Measurements from ENCODE around the gene STX18. TPM values are rescaled to one million over a fixed set of nuclear protein-coding genes. Genes with fewer than 3 reads are reported as not detected.
A peak's percentile ranks its signal among the peaks of the same experiment; 100 is the strongest.

The STX18 gene
- total and polyA plus RNA-seq, 10 of the 15 experiments (the other 5 are each of a cell fraction or from before 2014, with no cell fraction given): 8.2 to 46.6 (median 31.1) TPM

DNA sequence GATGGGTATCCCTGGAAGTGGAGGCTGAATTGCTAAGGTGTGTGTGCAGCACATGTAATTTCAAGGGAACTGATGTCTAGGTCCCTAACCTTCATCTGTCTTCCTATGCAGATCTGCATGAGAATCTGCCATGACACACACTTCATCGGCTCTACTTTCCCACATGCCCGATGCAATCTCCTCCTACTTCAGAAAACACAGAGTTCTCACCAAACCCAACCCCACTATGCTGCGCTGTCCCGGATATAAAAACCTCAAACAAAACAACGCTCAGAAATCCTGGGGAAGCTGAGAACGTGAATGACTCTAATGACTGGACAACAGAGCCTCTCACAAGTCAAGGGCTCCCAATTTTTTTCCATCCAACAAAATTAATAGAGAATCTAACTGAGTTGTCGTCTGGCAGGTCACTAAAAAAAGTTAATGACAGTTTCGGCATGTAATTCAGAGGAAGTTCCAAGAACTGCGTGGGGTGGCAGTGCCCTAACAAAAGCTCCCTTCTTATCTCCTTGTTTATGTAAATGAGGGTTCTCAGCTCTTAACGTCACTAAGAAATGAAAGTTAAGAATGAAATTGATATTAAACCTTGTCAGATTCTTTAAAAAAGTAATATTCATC is 39.0 kb downstream of the STX18 start (continued):
- no peak for TF ChIP-seq ZBTB11 (CRISPR knock-in tag; IDR thresholded peaks at IDR 0.05)
- no peak for TF ChIP-seq BACH1 (IDR thresholded peaks at IDR 0.05; ENCODE audit: borderline replicate concordance)
- no peak for TF ChIP-seq CBX5 (IDR thresholded peaks at IDR 0.05; ENCODE audit: low read depth)
- peak; percentile 48; the same call in 1 of the 2 replicates for TF ChIP-seq MTA2 (IDR thresholded peaks at IDR 0.05; ENCODE audit: low read depth)
- no peak for TF ChIP-seq SIN3A (IDR thresholded peaks at IDR 0.05; ENCODE audit: low read depth, low read length)
- TF ChIP-seq, protein P1, sequence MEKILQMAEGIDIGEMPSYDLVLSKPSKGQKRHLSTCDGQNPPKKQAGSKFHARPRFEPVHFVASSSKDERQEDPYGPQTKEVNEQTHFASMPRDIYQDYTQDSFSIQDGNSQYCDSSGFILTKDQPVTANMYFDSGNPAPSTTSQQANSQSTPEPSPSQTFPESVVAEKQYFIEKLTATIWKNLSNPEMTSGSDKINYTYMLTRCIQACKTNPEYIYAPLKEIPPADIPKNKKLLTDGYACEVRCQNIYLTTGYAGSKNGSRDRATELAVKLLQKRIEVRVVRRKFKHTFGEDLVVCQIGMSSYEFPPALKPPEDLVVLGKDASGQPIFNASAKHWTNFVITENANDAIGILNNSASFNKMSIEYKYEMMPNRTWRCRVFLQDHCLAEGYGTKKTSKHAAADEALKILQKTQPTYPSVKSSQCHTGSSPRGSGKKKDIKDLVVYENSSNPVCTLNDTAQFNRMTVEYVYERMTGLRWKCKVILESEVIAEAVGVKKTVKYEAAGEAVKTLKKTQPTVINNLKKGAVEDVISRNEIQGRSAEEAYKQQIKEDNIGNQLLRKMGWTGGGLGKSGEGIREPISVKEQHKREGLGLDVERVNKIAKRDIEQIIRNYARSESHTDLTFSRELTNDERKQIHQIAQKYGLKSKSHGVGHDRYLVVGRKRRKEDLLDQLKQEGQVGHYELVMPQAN (conservative IDR thresholded peaks at IDR 0.05): no peak
- no peak for TF ChIP-seq CHD1 (IDR thresholded peaks at IDR 0.05; ENCODE audit: low read depth, low read length)
- no peak for TF ChIP-seq HDGF (IDR thresholded peaks at IDR 0.05)
- TF ChIP-seq RUNX3 (IDR thresholded peaks at IDR 0.05; ENCODE audit: low read length): peak; percentile 61
- TF ChIP-seq NBN (IDR thresholded peaks at IDR 0.05): no peak
- no peak for TF ChIP-seq RBBP5 (conservative IDR thresholded peaks at IDR 0.05)
- TF ChIP-seq, protein P2, sequence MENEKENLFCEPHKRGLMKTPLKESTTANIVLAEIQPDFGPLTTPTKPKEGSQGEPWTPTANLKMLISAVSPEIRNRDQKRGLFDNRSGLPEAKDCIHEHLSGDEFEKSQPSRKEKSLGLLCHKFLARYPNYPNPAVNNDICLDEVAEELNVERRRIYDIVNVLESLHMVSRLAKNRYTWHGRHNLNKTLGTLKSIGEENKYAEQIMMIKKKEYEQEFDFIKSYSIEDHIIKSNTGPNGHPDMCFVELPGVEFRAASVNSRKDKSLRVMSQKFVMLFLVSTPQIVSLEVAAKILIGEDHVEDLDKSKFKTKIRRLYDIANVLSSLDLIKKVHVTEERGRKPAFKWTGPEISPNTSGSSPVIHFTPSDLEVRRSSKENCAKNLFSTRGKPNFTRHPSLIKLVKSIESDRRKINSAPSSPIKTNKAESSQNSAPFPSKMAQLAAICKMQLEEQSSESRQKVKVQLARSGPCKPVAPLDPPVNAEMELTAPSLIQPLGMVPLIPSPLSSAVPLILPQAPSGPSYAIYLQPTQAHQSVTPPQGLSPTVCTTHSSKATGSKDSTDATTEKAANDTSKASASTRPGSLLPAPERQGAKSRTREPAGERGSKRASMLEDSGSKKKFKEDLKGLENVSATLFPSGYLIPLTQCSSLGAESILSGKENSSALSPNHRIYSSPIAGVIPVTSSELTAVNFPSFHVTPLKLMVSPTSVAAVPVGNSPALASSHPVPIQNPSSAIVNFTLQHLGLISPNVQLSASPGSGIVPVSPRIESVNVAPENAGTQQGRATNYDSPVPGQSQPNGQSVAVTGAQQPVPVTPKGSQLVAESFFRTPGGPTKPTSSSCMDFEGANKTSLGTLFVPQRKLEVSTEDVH (IDR thresholded peaks at IDR 0.05; ENCODE audit: low read depth, partially characterized antibody): no peak
- no peak for TF ChIP-seq ZNF217 (IDR thresholded peaks at IDR 0.05)
- TF ChIP-seq ATF7 (IDR thresholded peaks at IDR 0.05; ENCODE audit: low read depth): no peak
- TF ChIP-seq, protein P3, sequence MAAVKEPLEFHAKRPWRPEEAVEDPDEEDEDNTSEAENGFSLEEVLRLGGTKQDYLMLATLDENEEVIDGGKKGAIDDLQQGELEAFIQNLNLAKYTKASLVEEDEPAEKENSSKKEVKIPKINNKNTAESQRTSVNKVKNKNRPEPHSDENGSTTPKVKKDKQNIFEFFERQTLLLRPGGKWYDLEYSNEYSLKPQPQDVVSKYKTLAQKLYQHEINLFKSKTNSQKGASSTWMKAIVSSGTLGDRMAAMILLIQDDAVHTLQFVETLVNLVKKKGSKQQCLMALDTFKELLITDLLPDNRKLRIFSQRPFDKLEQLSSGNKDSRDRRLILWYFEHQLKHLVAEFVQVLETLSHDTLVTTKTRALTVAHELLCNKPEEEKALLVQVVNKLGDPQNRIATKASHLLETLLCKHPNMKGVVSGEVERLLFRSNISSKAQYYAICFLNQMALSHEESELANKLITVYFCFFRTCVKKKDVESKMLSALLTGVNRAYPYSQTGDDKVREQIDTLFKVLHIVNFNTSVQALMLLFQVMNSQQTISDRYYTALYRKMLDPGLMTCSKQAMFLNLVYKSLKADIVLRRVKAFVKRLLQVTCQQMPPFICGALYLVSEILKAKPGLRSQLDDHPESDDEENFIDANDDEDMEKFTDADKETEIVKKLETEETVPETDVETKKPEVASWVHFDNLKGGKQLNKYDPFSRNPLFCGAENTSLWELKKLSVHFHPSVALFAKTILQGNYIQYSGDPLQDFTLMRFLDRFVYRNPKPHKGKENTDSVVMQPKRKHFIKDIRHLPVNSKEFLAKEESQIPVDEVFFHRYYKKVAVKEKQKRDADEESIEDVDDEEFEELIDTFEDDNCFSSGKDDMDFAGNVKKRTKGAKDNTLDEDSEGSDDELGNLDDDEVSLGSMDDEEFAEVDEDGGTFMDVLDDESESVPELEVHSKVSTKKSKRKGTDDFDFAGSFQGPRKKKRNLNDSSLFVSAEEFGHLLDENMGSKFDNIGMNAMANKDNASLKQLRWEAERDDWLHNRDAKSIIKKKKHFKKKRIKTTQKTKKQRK (IDR thresholded peaks at IDR 0.05; ENCODE audit: low read depth, low read length): no peak
- TF ChIP-seq ELK1 (IDR thresholded peaks at IDR 0.05; ENCODE audit: low read depth, low read length): no peak
- no peak for TF ChIP-seq ZNF622 (IDR thresholded peaks at IDR 0.05)
- TF ChIP-seq BCL11A (IDR thresholded peaks at IDR 0.05; ENCODE audit: low read depth, low read length): no peak
